Mesothelial cell of epicardium (in vitro differentiated cells): Measurements from ENCODE around the gene ACTR5. TPM values are rescaled to one million over a fixed set of nuclear protein-coding genes. Genes with fewer than 3 reads are reported as not detected.

Experiments used
- DNase-seq, 2 experiments: peaks; one replicate each; pipeline ENCODE4 v3.0.0; 2021; ENCODE audit warnings: low spot score in 2 of 2; ENCODE audit not compliant: unreplicated experiment in 2 of 2
- H3K27ac Mint-ChIP-seq: 2 replicates; pipeline ENCODE4 v1.8.0; 2021; ENCODE audit warnings: mixed read lengths
- H3K27me3 Mint-ChIP-seq: 2 replicates; pipeline ENCODE4 v1.8.0; 2021; ENCODE audit warnings: low read depth, mixed read lengths
- H3K36me3 Mint-ChIP-seq: 2 replicates; pipeline ENCODE4 v1.8.0; 2021; ENCODE audit warnings: mixed read lengths
- H3K4me1 Mint-ChIP-seq: 2 replicates; pipeline ENCODE4 v1.8.0; 2021; ENCODE audit warnings: mixed read lengths
- H3K4me3 Mint-ChIP-seq: 2 replicates; pipeline ENCODE4 v1.8.0; 2021; ENCODE audit warnings: mild to moderate bottlenecking, moderate library complexity, mixed read lengths
- H3K9me3 Mint-ChIP-seq: 2 replicates; pipeline ENCODE4 v1.8.0; 2021; ENCODE audit warnings: mixed read lengths
- CTCF ChIP-seq: fragments of 200-600 bp; sonication (generic); IDR thresholded peaks from one replicate; pipeline ENCODE4 v1.5.0; 2021; ENCODE audit warnings: antibody characterized with exemption; ENCODE audit not compliant: unreplicated experiment
- total RNA-seq: library from RNA; stranded (reverse); gene quantifications from 3 replicates; pipeline ENCODE4 v1.2.1, GENCODE V29; 2021

ACTR5 gene
- total RNA-seq, 1 donor from 2014 or later: 9.5 TPM

GRCh38 chr20:38751360-38751976, 3.2 kb downstream of the ACTR5 start:
- H3K27me3 Mint-ChIP-seq: no peaks in the 10 kb centered on the region
- H3K9me3 Mint-ChIP-seq: no peaks in the 10 kb centered on the region
- peaks cover 17% of the 10 kb centered on the region for H3K36me3 Mint-ChIP-seq
- DNase-seq: no peak
- H3K4me1 Mint-ChIP-seq: peaks cover 13% of the 10 kb centered on the region
- H3K27ac Mint-ChIP-seq: no peak overlapping the region
- TF ChIP-seq CTCF: peak; percentile 68
- no peak overlapping the region for H3K4me3 Mint-ChIP-seq

GRCh38 chr20:38752029-38752428, 3.8 kb downstream of the ACTR5 start:
- Mint-ChIP-seq H3K27me3 (no peaks in the 10 kb centered on the region), H3K4me3 (no peak overlapping the region), H3K9me3 (no peaks in the 10 kb centered on the region), H3K27ac (no peak overlapping the region), H3K4me1 (peaks cover 13% of the 10 kb centered on the region), H3K36me3 (peaks cover 18% of the 10 kb centered on the region)
- DNase-seq: no peak
- TF ChIP-seq CTCF: no peak

- Mint-ChIP-seq H3K36me3 (peaks cover 29% of the 10 kb centered on the region), H3K27ac (no peak overlapping the region), H3K27me3 (no peaks in the 10 kb centered on the region), H3K4me1 (no peaks in the 10 kb centered on the region), H3K9me3 (no peaks in the 10 kb centered on the region), H3K4me3 (no peak overlapping the region)
- TF ChIP-seq CTCF: no peak
- no peak for DNase-seq
Observed at GRCh38 chr20:38754924-38755323, 6.7 kb downstream of the ACTR5 start.

- H3K27ac Mint-ChIP-seq: no peak overlapping the region
- H3K4me1 Mint-ChIP-seq: no peaks in the 10 kb centered on the region
- no peak overlapping the region for H3K4me3 Mint-ChIP-seq
- no peaks in the 10 kb centered on the region for H3K27me3 Mint-ChIP-seq
- TF ChIP-seq CTCF: no peak
- DNase-seq: no peak
- no peaks in the 10 kb centered on the region for H3K9me3 Mint-ChIP-seq
- H3K36me3 Mint-ChIP-seq: peaks cover 33% of the 10 kb centered on the region
Observed at GRCh38 chr20:38755324-38755910, 7.2 kb downstream of the ACTR5 start.

- peaks cover 41% of the 10 kb centered on the region for H3K36me3 Mint-ChIP-seq
- H3K27ac Mint-ChIP-seq: no peak overlapping the region
- H3K4me1 Mint-ChIP-seq: no peaks in the 10 kb centered on the region
- no peak for TF ChIP-seq CTCF
- H3K9me3 Mint-ChIP-seq: no peaks in the 10 kb centered on the region
- no peak for DNase-seq
- H3K27me3 Mint-ChIP-seq: no peaks in the 10 kb centered on the region
- H3K4me3 Mint-ChIP-seq: no peak overlapping the region
Observed at GRCh38 chr20:38757145-38757775, 9.0 kb downstream of the ACTR5 start.
